GM12878 (cell line): ENCODE measurements around the gene TDP2.

ENCODE experiments used
- CTCF ChIP-seq, 3 experiments: IDR thresholded peaks in 2 of 3; conservative IDR thresholded peaks in 1 of 3; 2 replicates each; pipeline ENCODE4 v1.5.1; 2011; ENCODE audit warnings: low read depth in 3 of 3, low read length in 3 of 3, mild to moderate bottlenecking in 3 of 3, control low read depth in 2 of 3, moderate library complexity in 2 of 3, inconsistent platforms in 1 of 3, mixed read lengths in 1 of 3; ENCODE audit not compliant: control insufficient read depth in 2 of 3, insufficient read depth in 1 of 3; ENCODE audit errors: extremely low read depth in 1 of 3
- IRF3 ChIP-seq: fragments of 450-650 bp; IDR thresholded peaks from 2 replicates; pipeline ENCODE4 v1.6.1; 2014; ENCODE audit warnings: mild to moderate bottlenecking
- SMC3 ChIP-seq: IDR thresholded peaks from 2 replicates; pipeline ENCODE4 v1.6.1; 2011; ENCODE audit warnings: low read length, improper control_type of control experiment, borderline replicate concordance
- SP1 ChIP-seq: IDR thresholded peaks from one replicate; pipeline ENCODE4 v1.6.1; 2011; ENCODE audit warnings: low read depth, low read length

- TF ChIP-seq SMC3 (no peak), CTCF (IDR thresholded peaks at IDR 0.05 in 2 of 3, conservative IDR thresholded peaks at IDR 0.05 in 1 of 3; ENCODE audit: control insufficient read depth in 2 of 3, extremely low read depth in 1 of 3, insufficient read depth in 1 of 3, low read depth in 3 of 3, low read length in 3 of 3) (no peak), SP1 (no peak), IRF3 (no peak)
These were observed 46.1 kb downstream of the TDP2 start for GRCh38 chr6:24620637-24621036.
